HG02970 (cell line): Measurements from ENCODE around the gene GOLGA6B.
"Not testable (repeated sequence)": the region's sequence is repeated elsewhere in the genome, so short reads cannot be mapped to it uniquely, and the experiment has no call there.

Source experiments
- ATAC-seq: cut with Tn5 transposase; IDR thresholded peaks from one replicate; pipeline ENCODE4 v1.9.1; 2021; ENCODE audit warnings: mild to moderate bottlenecking, moderate library complexity, moderate number of reproducible peaks; ENCODE audit not compliant: unreplicated experiment, low FRiP score

GOLGA6B gene, protein sequence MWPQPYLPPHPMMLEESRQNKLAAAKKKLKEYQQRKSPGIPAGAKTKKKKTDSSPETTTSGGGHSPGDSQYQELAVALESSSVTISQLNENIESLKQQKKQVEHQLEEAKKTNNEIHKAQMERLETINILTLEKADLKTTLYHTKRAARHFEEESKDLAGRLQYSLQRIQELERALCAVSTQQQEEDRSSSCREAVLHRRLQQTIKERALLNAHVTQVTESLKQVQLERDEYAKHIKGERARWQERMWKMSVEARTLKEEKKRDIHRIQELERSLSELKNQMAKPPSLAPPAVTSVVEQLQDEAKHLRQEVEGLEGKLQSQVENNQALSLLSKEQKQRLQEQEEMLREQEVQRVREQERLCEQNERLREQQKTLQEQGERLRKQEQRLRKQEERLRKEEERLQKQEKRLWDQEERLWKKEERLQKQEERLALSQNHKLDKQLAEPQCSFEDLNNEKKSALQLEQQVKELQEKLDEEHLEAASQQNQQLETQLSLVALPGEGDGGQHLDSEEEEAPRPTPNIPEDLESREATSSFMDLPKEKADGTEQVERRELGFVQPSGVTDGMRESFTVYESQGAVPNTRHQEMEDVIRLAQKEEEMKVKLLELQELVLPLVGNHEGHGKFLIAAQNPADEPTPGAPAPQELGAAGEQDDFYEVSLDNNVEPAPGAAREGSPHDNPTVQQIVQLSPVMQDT

GRCh38 chr15:72654397-72654796 is at the start of gene GOLGA6B:
Gene GOLGA6B, plus strand, starts transcription at chr15:72654697. Its CDS starts 41 bp downstream, at chr15:72654738.
- not testable (repeated sequence) for ATAC-seq

DNA sequence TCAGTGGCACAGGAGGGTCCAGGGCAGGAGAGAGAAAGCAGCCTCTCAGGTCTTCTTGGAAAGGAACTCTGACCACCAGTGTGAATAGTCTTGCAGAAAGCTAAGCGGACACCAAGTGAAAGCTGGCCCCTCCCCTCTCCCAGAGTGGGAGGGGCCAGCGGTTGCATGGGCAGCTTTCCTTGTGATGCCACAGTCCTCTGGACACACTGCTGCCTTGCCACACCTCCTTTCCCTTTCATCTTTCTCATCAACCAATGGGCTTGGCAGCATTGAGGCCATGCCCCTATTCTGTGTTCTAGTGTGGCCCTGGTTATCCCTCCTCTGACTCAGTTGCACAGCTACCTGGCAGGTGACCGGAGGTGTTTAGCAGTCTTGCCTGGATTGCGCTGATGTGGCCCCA is 49.7 kb upstream of the GOLGA6B start:
- ATAC-seq: no peak

GRCh38 chr15:72608084-72608483 is 46.4 kb upstream of the GOLGA6B start:
- ATAC-seq: not testable (repeated sequence)

DNA sequence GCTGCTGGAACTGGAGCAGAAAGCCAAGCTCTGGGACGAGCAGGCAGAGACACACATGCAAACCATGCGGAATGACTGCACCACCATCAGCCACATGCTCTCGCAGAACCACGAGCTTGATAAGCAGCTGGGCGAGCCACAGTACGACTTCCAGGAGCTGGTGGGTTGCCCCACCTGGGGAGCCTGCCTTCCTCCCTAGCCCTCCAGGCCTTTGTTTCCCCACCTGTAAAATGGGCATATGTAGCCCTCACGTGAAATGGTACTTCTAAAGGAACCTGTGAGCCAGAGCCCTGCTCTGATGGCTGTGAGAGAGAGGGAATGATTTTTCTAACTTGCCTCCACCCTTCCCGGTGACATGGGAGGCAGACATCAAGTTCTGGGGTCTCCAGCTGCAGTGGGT is 44.6 kb upstream of the GOLGA6B start:
- no peak for ATAC-seq

- ATAC-seq: not testable (repeated sequence)
Observed at GRCh38 chr15:72612324-72612723, 42.2 kb upstream of the GOLGA6B start.

DNA sequence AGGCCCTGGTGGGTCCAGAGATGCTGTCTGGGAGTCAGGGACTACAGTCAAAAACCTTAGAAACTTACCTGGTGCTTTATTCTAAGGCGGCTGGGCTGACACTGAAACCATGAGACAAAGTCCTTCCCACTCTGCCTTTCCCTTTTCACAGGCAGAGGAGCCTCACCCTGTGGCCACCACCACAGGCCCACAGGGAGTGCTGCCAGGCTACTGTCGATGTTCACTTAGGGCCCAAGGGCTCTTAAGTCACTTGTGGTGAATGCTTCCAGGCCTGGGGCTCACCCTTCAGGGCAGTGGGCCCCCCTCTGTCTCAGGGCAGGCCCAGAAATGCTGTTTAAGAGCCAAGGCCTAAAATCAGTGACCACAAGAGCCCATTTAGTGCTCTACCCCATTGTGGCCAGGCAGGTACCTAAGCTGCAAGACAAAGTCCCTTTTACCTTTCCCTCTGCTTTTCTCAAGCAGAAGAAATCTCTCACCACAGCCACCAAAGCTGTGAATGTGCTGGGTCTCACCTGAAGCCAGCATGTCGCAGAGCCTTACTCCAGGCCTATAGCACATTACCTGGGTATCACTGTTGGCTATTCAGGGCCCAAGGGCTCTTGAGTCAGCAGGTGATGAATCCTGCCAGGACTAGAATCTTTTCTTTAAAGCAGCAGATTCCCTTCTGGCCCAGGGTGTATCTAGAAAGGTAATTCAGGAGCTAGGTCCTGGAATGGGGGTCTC is 39.5 kb upstream of the GOLGA6B start:
- ATAC-seq: no peak

DNA sequence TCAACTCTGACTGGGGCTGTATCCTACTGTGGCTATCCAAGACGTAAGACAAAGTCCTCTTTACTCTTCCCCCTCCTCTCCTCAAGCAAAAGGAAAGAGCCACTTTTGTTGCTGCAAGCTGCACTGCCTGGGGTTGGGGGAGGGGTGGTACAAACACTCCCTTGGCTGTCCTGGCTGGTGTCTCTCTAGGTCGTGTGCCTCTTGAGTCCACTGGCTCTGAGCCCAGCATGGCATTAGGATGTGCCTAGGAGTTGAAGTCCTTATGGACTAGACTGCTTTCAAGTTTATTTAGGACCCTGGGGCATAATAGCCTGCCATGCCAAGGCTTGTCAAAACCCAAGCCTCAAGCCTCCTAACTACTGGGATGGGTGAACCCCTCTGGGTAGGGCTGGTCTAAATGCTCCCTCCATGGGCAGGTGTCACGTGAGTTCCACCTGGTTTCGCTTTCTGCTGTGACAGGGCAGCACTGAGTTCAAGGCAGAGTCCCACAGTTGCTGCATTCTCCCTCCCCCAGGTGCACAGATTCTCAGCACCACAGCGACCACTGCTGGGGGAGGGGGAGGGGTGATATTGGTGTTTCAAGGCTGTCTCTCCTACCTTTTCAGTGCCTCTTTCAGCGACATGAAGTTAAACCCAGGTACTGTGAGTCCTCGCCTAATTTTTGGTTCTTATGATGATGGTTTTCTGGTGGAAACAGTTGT is 38.8 kb upstream of the GOLGA6B start:
- ATAC-seq: not testable (repeated sequence)

GRCh38 chr15:72616491-72617210 is 37.8 kb upstream of the GOLGA6B start:
- ATAC-seq: no peak

DNA sequence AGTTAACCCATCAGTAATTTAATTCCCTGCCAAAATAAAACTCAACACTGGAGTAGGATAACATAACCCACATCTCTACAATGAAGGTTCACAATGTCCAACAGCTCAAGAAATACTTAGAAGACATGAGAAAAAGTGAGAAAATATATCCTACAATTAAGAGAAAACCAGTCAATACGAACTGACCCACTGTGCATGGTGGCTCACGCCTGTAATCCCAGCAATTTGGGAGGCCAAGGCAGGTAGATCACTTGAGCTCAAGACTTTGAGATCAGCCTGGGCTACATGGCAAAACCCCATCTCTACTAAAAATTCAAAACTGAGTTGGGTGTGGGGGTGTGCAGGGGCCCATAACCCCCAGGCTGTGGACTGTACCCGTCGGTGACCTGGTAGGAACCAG is 30.6 kb upstream of the GOLGA6B start:
- ATAC-seq: not testable (repeated sequence)

DNA sequence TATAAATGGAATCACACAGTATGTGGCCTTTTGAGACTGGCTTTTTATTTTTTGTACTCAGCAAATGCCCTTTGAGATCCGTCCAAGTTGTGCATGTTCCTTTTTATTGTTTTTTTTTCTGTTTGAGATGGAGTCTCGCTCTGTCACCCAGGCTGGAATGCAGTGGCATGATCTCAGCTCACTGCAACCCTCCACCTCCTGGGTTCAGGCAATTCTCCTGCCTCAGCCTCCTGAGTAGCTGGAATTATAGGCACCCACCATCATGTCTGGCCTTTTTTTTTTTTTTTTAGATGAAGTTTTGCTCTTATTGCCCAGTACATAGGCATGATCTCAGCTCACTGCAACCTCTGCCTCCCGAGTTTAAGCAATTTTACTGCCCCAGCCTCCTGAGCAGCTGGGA is 28.3 kb upstream of the GOLGA6B start:
- ATAC-seq: not testable (repeated sequence)

DNA sequence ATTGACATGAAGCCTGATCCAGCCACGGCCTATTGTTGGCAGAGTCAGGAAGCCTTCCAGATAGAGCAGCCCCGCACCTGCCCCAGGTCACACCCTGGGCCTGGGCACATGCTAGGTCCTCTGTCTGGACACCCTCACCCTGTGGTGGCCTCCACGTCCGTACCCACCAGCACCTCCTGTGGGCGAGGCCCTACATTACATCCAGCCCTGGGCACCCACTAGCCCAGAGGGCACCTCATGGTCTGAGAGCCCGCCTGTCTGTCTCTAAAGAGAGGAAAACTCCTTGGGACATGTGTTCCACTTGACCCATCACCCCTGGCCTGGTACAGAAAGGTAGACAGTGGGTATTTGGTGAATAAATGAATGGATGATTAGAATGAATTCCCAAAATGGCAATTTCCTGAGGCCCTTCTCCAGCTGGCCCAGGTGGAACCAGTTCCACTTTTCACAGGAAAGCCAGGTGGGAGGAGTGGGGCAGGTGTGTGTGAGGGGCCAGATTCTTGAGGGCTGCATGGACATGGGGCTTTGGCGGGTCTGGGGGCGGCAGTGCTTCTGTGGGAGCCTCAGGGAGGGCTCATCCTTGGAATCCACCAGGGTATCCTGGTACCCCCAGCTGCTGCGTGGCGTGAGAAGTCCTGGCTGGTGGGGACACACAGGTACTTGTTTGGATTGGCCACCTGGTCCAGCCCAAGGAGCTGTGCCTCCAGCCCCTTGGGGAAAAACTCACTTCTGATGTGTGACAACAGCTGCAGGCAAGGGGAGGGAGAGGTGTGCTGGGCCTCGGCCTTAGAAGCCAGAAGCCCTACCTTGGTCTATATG is 26.0 kb upstream of the GOLGA6B start:
- ATAC-seq: not testable (repeated sequence)

DNA sequence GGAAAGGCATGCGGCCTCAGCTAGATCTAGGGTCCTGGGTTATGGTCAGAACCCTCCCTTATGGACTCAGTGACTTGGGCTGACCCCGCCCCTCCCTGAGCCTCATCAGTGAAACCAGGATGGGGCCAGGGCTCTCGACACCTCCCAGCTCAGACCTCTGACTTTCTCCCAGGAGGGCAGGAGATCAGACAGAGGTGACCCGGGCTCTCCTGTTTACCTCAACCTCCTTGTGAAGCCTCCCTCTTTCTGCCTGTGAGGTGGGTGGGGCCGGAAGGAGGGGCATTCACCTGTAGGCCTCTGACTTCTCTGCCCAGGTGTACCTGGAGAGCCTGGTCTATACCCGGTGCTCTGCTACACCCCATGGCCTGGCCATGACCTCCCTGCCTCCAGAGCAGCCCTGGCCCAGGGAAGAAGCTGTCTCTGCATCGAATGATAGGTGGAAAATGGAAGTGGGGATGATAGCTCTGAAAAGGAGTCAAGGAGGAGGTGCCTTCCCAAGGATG is 25.4 kb upstream of the GOLGA6B start:
- not testable (repeated sequence) for ATAC-seq

DNA sequence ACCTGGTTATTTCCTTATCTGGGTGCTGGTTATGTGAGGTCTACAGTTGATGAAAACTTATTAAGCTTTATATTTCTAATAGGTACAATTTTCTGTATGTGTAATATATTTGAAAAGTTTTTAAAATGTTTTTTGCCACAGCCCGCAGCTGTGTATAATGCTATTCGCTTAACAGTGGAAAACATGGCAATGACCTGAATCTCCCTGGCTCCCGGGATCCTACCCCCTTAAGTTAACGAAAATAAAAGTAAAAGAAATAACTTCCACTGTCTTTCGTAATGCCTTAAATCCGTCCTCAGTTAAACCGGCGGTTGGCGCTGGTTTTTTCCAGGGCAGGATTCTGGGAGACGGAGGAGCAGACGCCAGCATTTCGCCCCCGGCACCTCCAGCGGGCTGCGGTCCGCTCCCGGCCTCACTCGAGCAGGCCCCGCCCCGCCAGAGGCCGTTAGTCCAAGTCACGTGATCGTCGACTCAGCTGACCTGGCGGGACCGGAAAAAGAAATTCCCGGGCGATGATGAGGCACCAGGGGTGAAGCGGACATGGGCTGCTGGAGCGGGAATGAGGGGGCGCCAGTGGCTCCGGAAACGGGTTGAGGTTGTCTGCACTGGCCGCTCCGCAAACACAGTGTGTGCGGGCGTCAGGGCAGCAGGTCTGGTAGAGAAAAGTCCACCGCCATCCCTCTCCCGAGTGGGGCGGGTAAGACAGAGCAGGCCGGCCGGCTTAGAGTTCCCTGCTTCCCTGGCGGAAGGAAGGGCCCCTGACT is 17.8 kb upstream of the GOLGA6B start:
- not testable (repeated sequence) for ATAC-seq

GRCh38 chr15:72639759-72640483 is 14.6 kb upstream of the GOLGA6B start:
- not testable (repeated sequence) for ATAC-seq

DNA sequence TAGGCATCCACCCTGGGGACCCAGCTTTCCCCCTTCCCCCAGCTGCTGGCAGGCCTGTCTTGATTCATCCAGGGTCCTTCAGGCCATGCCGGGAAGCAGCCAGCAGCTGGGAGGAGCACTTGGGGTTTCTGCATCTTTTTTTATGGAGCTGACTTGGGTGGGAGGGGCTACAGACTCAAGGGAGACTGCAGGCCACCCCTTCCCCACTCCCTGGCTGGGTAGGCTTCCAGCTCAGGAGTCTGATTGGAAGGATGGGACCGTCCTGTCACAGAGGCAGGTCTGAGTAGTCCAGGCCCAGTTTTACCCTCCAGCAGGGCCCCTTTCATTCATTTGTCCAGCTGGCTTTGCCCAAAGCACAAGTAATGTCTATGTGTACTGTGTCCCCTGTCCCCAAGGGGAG is 12.2 kb upstream of the GOLGA6B start:
- not testable (repeated sequence) for ATAC-seq

GRCh38 chr15:72648631-72649253 is 5.8 kb upstream of the GOLGA6B start:
- not testable (repeated sequence) for ATAC-seq

DNA sequence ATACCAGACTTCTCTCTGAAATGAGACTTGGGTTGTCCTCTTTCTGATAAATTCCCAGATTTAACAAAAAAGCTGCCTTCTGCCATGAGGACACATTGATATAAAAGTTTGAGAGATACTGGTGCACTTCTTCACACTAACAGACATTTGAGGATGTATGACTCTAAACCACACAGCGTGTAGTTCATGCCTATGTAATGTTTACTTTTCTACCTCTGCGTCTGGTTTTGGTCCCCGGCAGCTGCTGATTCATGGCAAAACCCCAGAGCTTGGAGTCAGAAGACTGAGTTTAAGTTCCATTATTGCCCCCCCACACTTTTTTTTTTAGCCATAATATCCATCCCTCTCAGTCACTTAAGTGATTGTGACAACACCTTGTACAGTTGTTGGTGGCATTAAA is 1.5 kb downstream of the GOLGA6B start:
- ATAC-seq: not testable (repeated sequence)
